PC-3 (cell line): Measurements from ENCODE around the gene SLC13A3. TPM values are rescaled to one million over a fixed set of nuclear protein-coding genes. Genes with fewer than 3 reads are reported as not detected.

Experiments used
- ATAC-seq: fragments of 200-7000 bp; cut with Tn5 transposase; 2 replicates; pipeline ENCODE4 v1.9.1; 2020; ENCODE audit warnings: mild to moderate bottlenecking, moderate library complexity
- BruUV-seq: library from RNA; stranded (reverse); fragments of 400-500 nt; replicated peaks from 2 replicates; lab custom pipeline; 2021; lab: Mats Ljungman, UMichigan
- CTCF ChIA-PET: fragments of 300-600 bp; sonication (Branson Sonifier 250); formaldehyde crosslinking; loops from one replicate; lab custom pipeline; 2022; ENCODE audit warnings: antibody characterized with exemption; lab: Charles Lee
- POLR2A ChIA-PET: fragments of 300-600 bp; sonication (Branson Sonifier 250); formaldehyde crosslinking; loops from one replicate; lab custom pipeline; 2022; ENCODE audit warnings: antibody characterized with exemption; ENCODE audit not compliant: unreplicated experiment; lab: Charles Lee
- DNase-seq: peaks from one replicate; pipeline ENCODE4 v3.0.0-alpha.2; 2015
- H2AFZ ChIP-seq: fragments of 300-600 bp; sonication (generic); 2 replicates; pipeline ENCODE4 v1.6.0; 2016; ENCODE audit warnings: antibody characterized with exemption, low read length
- H3F3A ChIP-seq: fragments of 300-600 bp; sonication (generic); one replicate; pipeline ENCODE4 v1.6.0; 2017; ENCODE audit warnings: antibody characterized with exemption, low read length, control low read depth, mild to moderate bottlenecking; ENCODE audit not compliant: unreplicated experiment
- H3K27ac ChIP-seq: fragments of 300-600 bp; sonication (generic); 2 replicates; pipeline ENCODE4 v1.5.1; 2016; ENCODE audit warnings: mild to moderate bottlenecking, low read length
- H3K27me3 ChIP-seq: fragments of 300-600 bp; sonication (generic); 2 replicates; pipeline ENCODE4 v1.6.1; 2016; ENCODE audit warnings: low read length, mixed read lengths
- H3K36me3 ChIP-seq: fragments of 300-600 bp; sonication (generic); 2 replicates; pipeline ENCODE4 v1.6.1; 2016; ENCODE audit warnings: low read depth, mixed run types, low read length, mixed read lengths
- H3K4me1 ChIP-seq: fragments of 300-600 bp; sonication (generic); 2 replicates; pipeline ENCODE4 v1.5.1; 2016; ENCODE audit warnings: low read length; ENCODE audit not compliant: insufficient read depth
- H3K4me2 ChIP-seq: fragments of 300-600 bp; sonication (generic); 2 replicates; pipeline ENCODE4 v1.6.0; 2016; ENCODE audit warnings: low read length
- H3K4me3 ChIP-seq: fragments of 300-600 bp; sonication (generic); 2 replicates; pipeline ENCODE4 v1.5.1; 2016; ENCODE audit warnings: mild to moderate bottlenecking, low read length, mixed read lengths
- H3K79me2 ChIP-seq: fragments of 300-600 bp; sonication (generic); 2 replicates; pipeline ENCODE4 v1.6.1; 2017; ENCODE audit warnings: low read length, mixed read lengths
- H3K9ac ChIP-seq: fragments of 300-600 bp; sonication (generic); 2 replicates; pipeline ENCODE4 v1.6.0; 2016; ENCODE audit warnings: mild to moderate bottlenecking, low read length
- H3K9me2 ChIP-seq: fragments of 300-600 bp; sonication (generic); replicated peaks from 2 replicates; pipeline ENCODE4 v1.6.1; 2016; ENCODE audit warnings: mixed run types, low read length, mixed read lengths
- H3K9me3 ChIP-seq: fragments of 300-600 bp; sonication (generic); 2 replicates; pipeline ENCODE4 v1.6.1; 2016; ENCODE audit warnings: low read length, mixed read lengths
- H4K20me1 ChIP-seq: fragments of 300-600 bp; sonication (generic); 2 replicates; pipeline ENCODE4 v1.6.1; 2016; ENCODE audit warnings: low read length, mixed read lengths
- CTCF ChIP-seq: fragments of 300-600 bp; sonication (generic); conservative IDR thresholded peaks from 2 replicates; pipeline ENCODE4 v1.5.1; 2017; ENCODE audit warnings: antibody characterized with exemption, low read depth, mild to moderate bottlenecking, low read length
- EZH2 ChIP-seq: fragments of 300-600 bp; sonication (generic); IDR thresholded peaks from one replicate; pipeline ENCODE4 v1.6.1; 2017; ENCODE audit warnings: antibody characterized with exemption, mild to moderate bottlenecking, low read length; ENCODE audit not compliant: unreplicated experiment
- EZH2phosphoT487 ChIP-seq: fragments of 300-600 bp; sonication (generic); IDR thresholded peaks from 2 replicates; pipeline ENCODE4 v1.6.1; 2018; ENCODE audit warnings: mild to moderate bottlenecking, antibody characterized with exemption, low read length, borderline replicate concordance
- intact Hi-C: fragments of 100-400 bp; cut with micrococcal nuclease; formaldehyde crosslinking; loops from 2 replicates; pipeline ENCODE4 v1.9.0; 2023
- total RNA-seq: library from RNA; depleted of rRNA; stranded (reverse); fragments of >200 nt; gene quantifications from 2 replicates; pipeline ENCODE4 v1.2.3, GENCODE V29; 2014

The SLC13A3 gene
- total RNA-seq, 1 experiment from 2014 or later: not detected

GRCh38 chr20:46588532-46589511 lies 62.4 kb downstream of the SLC13A3 start:
- Histone ChIP-seq H3K4me3 (no peak overlapping the region), H3K27ac (no peak overlapping the region), H3K9me2 (no peaks in the 10 kb centered on the region), H4K20me1 (no peaks in the 10 kb centered on the region), H3K27me3 (peaks cover 27% of the 10 kb centered on the region), H3K9me3 (no peaks in the 10 kb centered on the region), H3K79me2 (no peaks in the 10 kb centered on the region), H3K36me3 (no peaks in the 10 kb centered on the region), H3K9ac (no peak overlapping the region), H3K4me2 (no peak overlapping the region), H2AFZ (no peak overlapping the region), H3F3A (no peaks in the 10 kb centered on the region), H3K4me1 (no peaks in the 10 kb centered on the region)
- BruUV-seq: no TSS peak
- intact Hi-C loops: no loop called here
- DNase-seq (no peak), ATAC-seq (no peak)
- no peak for TF ChIP-seq EZH2
- TF ChIP-seq CTCF: no peak
- no peak for TF ChIP-seq EZH2phosphoT487
- CTCF ChIA-PET: no interaction called here
- POLR2A ChIA-PET: no interaction called here

GRCh38 chr20:46587986-46588385 lies 63.3 kb downstream of the SLC13A3 start:
- ChIA-PET POLR2A (no interaction called here), CTCF (no interaction called here)
- Histone ChIP-seq H3K9me2 (no peaks in the 10 kb centered on the region), H3K4me3 (no peak overlapping the region), H4K20me1 (no peaks in the 10 kb centered on the region), H3K9me3 (no peaks in the 10 kb centered on the region), H2AFZ (no peak overlapping the region), H3K79me2 (no peaks in the 10 kb centered on the region), H3K9ac (no peak overlapping the region), H3K27me3 (peaks cover 34% of the 10 kb centered on the region), H3K27ac (no peak overlapping the region), H3F3A (no peaks in the 10 kb centered on the region), H3K36me3 (no peaks in the 10 kb centered on the region), H3K4me2 (no peak overlapping the region), H3K4me1 (no peaks in the 10 kb centered on the region)
- TF ChIP-seq EZH2phosphoT487 (no peak), EZH2 (no peak), CTCF (no peak)
- intact Hi-C loops: no loop called here
- ATAC-seq (no peak), DNase-seq (no peak)
- BruUV-seq: no TSS peak

GRCh38 chr20:46586724-46587123 lies 64.5 kb downstream of the SLC13A3 start:
- Histone ChIP-seq H3K4me3 (no peak overlapping the region), H3K9me2 (no peaks in the 10 kb centered on the region), H2AFZ (no peak overlapping the region), H3K79me2 (no peaks in the 10 kb centered on the region), H3K36me3 (no peaks in the 10 kb centered on the region), H3K27me3 (peaks cover 42% of the 10 kb centered on the region), H3K4me1 (no peaks in the 10 kb centered on the region), H4K20me1 (no peaks in the 10 kb centered on the region), H3F3A (no peaks in the 10 kb centered on the region), H3K9me3 (no peaks in the 10 kb centered on the region), H3K4me2 (no peak overlapping the region), H3K9ac (no peak overlapping the region), H3K27ac (no peak overlapping the region)
- intact Hi-C loops: no loop called here
- no TSS peak for BruUV-seq
- DNase-seq: no peak
- no peak for ATAC-seq
- no peak for TF ChIP-seq EZH2phosphoT487
- no peak for TF ChIP-seq EZH2
- TF ChIP-seq CTCF: no peak
- POLR2A ChIA-PET: no interaction called here
- CTCF ChIA-PET: no interaction called here
